ENCODE data around the gene ADPRHL1. TPM values are rescaled to one million over a fixed set of nuclear protein-coding genes. Genes with fewer than 3 reads are reported as not detected.

Gene ADPRHL1
- total RNA-seq, 1 experiment from 2014 or later: 1.5 TPM

- Mint-ChIP-seq H3K27me3 (ENCODE audit: low read depth) (no peaks in the 10 kb centered on the region), H3K27ac (peak overlapping the region; percentile 77), H3K4me3 (peak overlapping the region; percentile 86), H3K9me3 (no peaks in the 10 kb centered on the region), H3K4me1 (peaks cover 67% of the 10 kb centered on the region), H3K36me3 (no peaks in the 10 kb centered on the region)
- CTCF ChIA-PET: interaction anchor here (0.8 to 2.5 kb wide), 12 partner anchors 9 to 313 kb away, joined by 3 to 22 read pairs (median 3); no protein-coding TSS in a partner anchor
- no peak for TF ChIP-seq NFE2L1 (CRISPR knock-in tag; IDR thresholded peaks at IDR 0.05)
- TF ChIP-seq MXD4 (CRISPR knock-in tag; IDR thresholded peaks at IDR 0.05; ENCODE audit: borderline replicate concordance): no peak
- no peak for TF ChIP-seq ESRRA (CRISPR knock-in tag; IDR thresholded peaks at IDR 0.05; ENCODE audit: borderline replicate concordance)
- no peak for TF ChIP-seq HMGA2 (CRISPR knock-in tag; IDR thresholded peaks at IDR 0.05)
- TF ChIP-seq ETV6 (CRISPR knock-in tag; IDR thresholded peaks at IDR 0.05): no peak
- TF ChIP-seq PRRX2 (CRISPR knock-in tag; IDR thresholded peaks at IDR 0.05): no peak
- TF ChIP-seq AFF4 (CRISPR knock-in tag; IDR thresholded peaks at IDR 0.05; ENCODE audit: borderline replicate concordance): no peak
- no peak for TF ChIP-seq ZMAT4 (CRISPR knock-in tag; IDR thresholded peaks at IDR 0.05)
- no peak for TF ChIP-seq IRF1 (CRISPR knock-in tag; IDR thresholded peaks at IDR 0.05)
- no peak for TF ChIP-seq ZNF396 (CRISPR knock-in tag; IDR thresholded peaks at IDR 0.05; ENCODE audit: borderline replicate concordance)
- no peak for TF ChIP-seq SP1 (CRISPR knock-in tag; conservative IDR thresholded peaks at IDR 0.05)
- TF ChIP-seq SMAD4 (CRISPR knock-in tag; IDR thresholded peaks at IDR 0.05): no peak
- TF ChIP-seq E2F5 (CRISPR knock-in tag; IDR thresholded peaks at IDR 0.05): no peak
- TF ChIP-seq MYBL2 (CRISPR knock-in tag; IDR thresholded peaks at IDR 0.05): no peak
- DNase-seq (ENCODE audit: low spot score): peak; percentile 69
- peak; percentile 31 for ATAC-seq
- POLR2A ChIA-PET: interaction anchor here (1.0 to 1.1 kb wide), 2 partner anchors 38 to 74 kb away, joined by 3 to 4 read pairs; no protein-coding TSS in a partner anchor
Observed at GRCh38 chr13:113489171-113489548, 35.9 kb upstream of the ADPRHL1 start.

GRCh38 chr13:113488283-113488682 lies 35.0 kb upstream of the ADPRHL1 start:
- H3K27me3 Mint-ChIP-seq (ENCODE audit: low read depth): no peaks in the 10 kb centered on the region
- H3K4me3 Mint-ChIP-seq: peak overlapping the region; percentile 86
- DNase-seq (ENCODE audit: low spot score): no peak
- ChIA-PET CTCF (interaction anchor here (1.2 to 2.5 kb wide), 5 partner anchors 9 to 74 kb away, joined by 5 to 22 read pairs (median 17); no protein-coding TSS in a partner anchor), POLR2A (no interaction called here)
- ATAC-seq: no peak
- H3K4me1 Mint-ChIP-seq: peaks cover 65% of the 10 kb centered on the region
- TF ChIP-seq SMAD3 (CRISPR knock-in tag; IDR thresholded peaks at IDR 0.05; ENCODE audit: borderline replicate concordance) (no peak), ZNF263 (CRISPR knock-in tag; IDR thresholded peaks at IDR 0.05; ENCODE audit: low read depth) (no peak), ZNF396 (CRISPR knock-in tag; IDR thresholded peaks at IDR 0.05; ENCODE audit: borderline replicate concordance) (no peak), EMX1 (CRISPR knock-in tag; IDR thresholded peaks at IDR 0.05) (no peak), NR2C2 (CRISPR knock-in tag; IDR thresholded peaks at IDR 0.05) (no peak), ZMAT4 (CRISPR knock-in tag; IDR thresholded peaks at IDR 0.05) (no peak), E2F5 (CRISPR knock-in tag; IDR thresholded peaks at IDR 0.05) (no peak), IRF2 (CRISPR knock-in tag; IDR thresholded peaks at IDR 0.05; ENCODE audit: borderline replicate concordance, low read depth) (no peak), FOXJ3 (CRISPR knock-in tag; IDR thresholded peaks at IDR 0.05; ENCODE audit: borderline replicate concordance) (no peak)
- peak overlapping the region; percentile 2; the same call in 1 of the 2 replicates for H3K27ac Mint-ChIP-seq
- no peaks in the 10 kb centered on the region for H3K9me3 Mint-ChIP-seq
- H3K36me3 Mint-ChIP-seq: peaks cover 2% of the 10 kb centered on the region; the same call in 1 of the 2 replicates
